Measurements from ENCODE around the gene ST8SIA2. TPM values are rescaled to one million over a fixed set of nuclear protein-coding genes. Genes with fewer than 3 reads are reported as not detected.

Gene ST8SIA2
- total and polyA plus RNA-seq, 2 donors from 2014 or later, result 0.38 TPM; not detected in 1

- DNase-seq (no peak), FAIRE-seq (no peak)
- H3K27me3 ChIP-seq (ENCODE audit: control insufficient read depth, insufficient read depth, low read length), result no peaks in the 10 kb centered on the region
- intact Hi-C loops (cut with DNase I), result no loop called here
- H3K4me3 ChIP-seq (ENCODE audit: low read length in 3 of 3), result no peak overlapping the region
- H3K4me1 ChIP-seq (ENCODE audit: control insufficient read depth in 2 of 3, insufficient read depth in 2 of 3, low read depth in 1 of 3, low read length in 3 of 3), result no peaks in the 10 kb centered on the region
- no peaks in the 10 kb centered on the region for H3K9me3 ChIP-seq (ENCODE audit: control insufficient read depth in 2 of 3, insufficient read depth in 1 of 3, low read length in 3 of 3)
- no peak overlapping the region for H3K9ac ChIP-seq (ENCODE audit: low read length in 3 of 3)
- no peak for TF ChIP-seq CTCF (IDR thresholded peaks at IDR 0.05; ENCODE audit: borderline replicate concordance, extremely low read depth, insufficient read depth)
- no peak overlapping the region for H3K27ac ChIP-seq (ENCODE audit: low read depth in 2 of 2, low read length in 2 of 2)
- H3K36me3 ChIP-seq (ENCODE audit: control insufficient read depth in 2 of 3, insufficient read depth in 3 of 3, low read length in 3 of 3), result no peaks in the 10 kb centered on the region
Observed at GRCh38 chr15:92365906-92366305, 27.8 kb upstream of the ST8SIA2 start.

- Histone ChIP-seq H3K9ac (ENCODE audit: low read length in 3 of 3) (no peak overlapping the region), H3K27ac (ENCODE audit: low read depth in 2 of 2, low read length in 2 of 2) (no peak overlapping the region), H3K9me3 (ENCODE audit: control insufficient read depth in 2 of 3, insufficient read depth in 1 of 3, low read length in 3 of 3) (no peaks in the 10 kb centered on the region), H3K27me3 (ENCODE audit: control insufficient read depth, insufficient read depth, low read length) (no peaks in the 10 kb centered on the region), H3K4me1 (ENCODE audit: control insufficient read depth in 2 of 3, insufficient read depth in 2 of 3, low read depth in 1 of 3, low read length in 3 of 3) (no peaks in the 10 kb centered on the region), H3K4me3 (ENCODE audit: low read length in 3 of 3) (no peak overlapping the region), H3K36me3 (ENCODE audit: control insufficient read depth in 2 of 3, insufficient read depth in 3 of 3, low read length in 3 of 3) (no peaks in the 10 kb centered on the region)
- no peak for TF ChIP-seq CTCF (IDR thresholded peaks at IDR 0.05; ENCODE audit: borderline replicate concordance, extremely low read depth, insufficient read depth)
- FAIRE-seq, result no peak
- intact Hi-C loops (cut with DNase I), result no loop called here
- DNase-seq, result no peak
Observed at GRCh38 chr15:92366381-92366780, 27.3 kb upstream of the ST8SIA2 start.

- TF ChIP-seq CTCF (IDR thresholded peaks at IDR 0.05; ENCODE audit: borderline replicate concordance, extremely low read depth, insufficient read depth), result no peak
- no peak for FAIRE-seq
Observed at GRCh38 chr15:92375057-92375456, 18.6 kb upstream of the ST8SIA2 start.

GRCh38 chr15:92376109-92376508 is 17.6 kb upstream of the ST8SIA2 start:
- intact Hi-C loops (cut with DNase I), result no loop called here
- H3K4me3 ChIP-seq (ENCODE audit: low read length in 3 of 3), result no peak overlapping the region
- H3K4me1 ChIP-seq (ENCODE audit: control insufficient read depth in 2 of 3, insufficient read depth in 2 of 3, low read depth in 1 of 3, low read length in 3 of 3), result no peaks in the 10 kb centered on the region
- no peak for TF ChIP-seq CTCF (IDR thresholded peaks at IDR 0.05; ENCODE audit: borderline replicate concordance, extremely low read depth, insufficient read depth)
- H3K36me3 ChIP-seq (ENCODE audit: control insufficient read depth in 2 of 3, insufficient read depth in 3 of 3, low read length in 3 of 3), result no peaks in the 10 kb centered on the region
- no peaks in the 10 kb centered on the region for H3K27me3 ChIP-seq (ENCODE audit: control insufficient read depth, insufficient read depth, low read length)
- peaks cover 0 to 3% (median 0%) of the 10 kb centered on the region in 3 donors for H3K9me3 ChIP-seq (ENCODE audit: control insufficient read depth in 2 of 3, insufficient read depth in 1 of 3, low read length in 3 of 3)
- DNase-seq (no peak), FAIRE-seq (no peak)
- no peak overlapping the region for H3K27ac ChIP-seq (ENCODE audit: low read depth in 2 of 2, low read length in 2 of 2)
- H3K9ac ChIP-seq (ENCODE audit: low read length in 3 of 3), result no peak overlapping the region

More at GRCh38 chr15:92375057-92375456, 18.6 kb upstream of the ST8SIA2 start:
- H3K9ac ChIP-seq (ENCODE audit: low read length in 3 of 3), result no peak overlapping the region
- no peak overlapping the region for H3K4me3 ChIP-seq (ENCODE audit: low read length in 3 of 3)
- no peaks in the 10 kb centered on the region for H3K4me1 ChIP-seq (ENCODE audit: control insufficient read depth in 2 of 3, insufficient read depth in 2 of 3, low read depth in 1 of 3, low read length in 3 of 3)
- intact Hi-C loops (cut with DNase I), result no loop called here
- no peaks in the 10 kb centered on the region for H3K36me3 ChIP-seq (ENCODE audit: control insufficient read depth in 2 of 3, insufficient read depth in 3 of 3, low read length in 3 of 3)
- H3K27me3 ChIP-seq (ENCODE audit: control insufficient read depth, insufficient read depth, low read length), result no peaks in the 10 kb centered on the region
- peaks cover 0 to 3% (median 0%) of the 10 kb centered on the region in 3 donors for H3K9me3 ChIP-seq (ENCODE audit: control insufficient read depth in 2 of 3, insufficient read depth in 1 of 3, low read length in 3 of 3)
- no peak overlapping the region for H3K27ac ChIP-seq (ENCODE audit: low read depth in 2 of 2, low read length in 2 of 2)
- DNase-seq, result no peak

All from kidney (tissue), 14 donors.